Heart left ventricle (tissue), 16 donors: ENCODE measurements around the gene NTM. TPM values are rescaled to one million over a fixed set of nuclear protein-coding genes. Genes with fewer than 3 reads are reported as not detected.

Experiments
- ATAC-seq, 4 donors: fragments of 200-7000 bp; cut with Tn5 transposase; one replicate each; pipeline ENCODE4 v1.9.1; 2020 to 2022; ENCODE audit warnings: moderate library complexity in 4 of 4, mild to moderate bottlenecking in 3 of 4, moderate number of reproducible peaks in 1 of 4
- DNase-seq, 5 donors: peaks; one replicate each; pipeline ENCODE4 v3.0.0-alpha.2; 2020
- H3K27ac ChIP-seq, 12 donors: fragments of 200-600 bp; sonication (generic) in 4 of 12; one replicate each; pipeline versions ENCODE4 v1.5.0 to v1.8.0; 2016 to 2022; ENCODE audit warnings: mild to moderate bottlenecking in 2 of 12
- H3K27me3 ChIP-seq, 9 donors: fragments of 200-600 bp; sonication (generic) in 2 of 9; one replicate each; pipeline versions ENCODE4 v1.5.1 to v1.8.0; 2016 to 2022; ENCODE audit warnings: mild to moderate bottlenecking in 3 of 9
- H3K36me3 ChIP-seq, 9 donors: fragments of 200-600 bp; sonication (generic) in 2 of 9; one replicate each; pipeline versions ENCODE4 v1.5.0 to v1.8.0; 2018 to 2022; ENCODE audit warnings: mild to moderate bottlenecking in 2 of 9
- H3K4me1 ChIP-seq, 12 donors: fragments of 200-600 bp; sonication (generic) in 4 of 12; one replicate each; pipeline versions ENCODE4 v1.5.0 to v1.8.0; 2016 to 2022; ENCODE audit warnings: mild to moderate bottlenecking in 3 of 12
- H3K4me3 ChIP-seq, 12 donors: fragments of 200-600 bp; sonication (generic) in 4 of 12; one replicate each; pipeline versions ENCODE4 v1.5.0 to v1.8.0; 2017 to 2022; ENCODE audit warnings: mild to moderate bottlenecking in 9 of 12, moderate library complexity in 4 of 12
- H3K9me3 ChIP-seq, 12 donors: fragments of 200-600 bp; sonication (generic) in 4 of 12; one replicate each; pipeline versions ENCODE4 v1.5.0 to v1.8.0; 2016 to 2022; ENCODE audit warnings: mild to moderate bottlenecking in 1 of 12
- POLR2A ChIP-seq, 2 donors: fragments of 450-650 bp; IDR thresholded peaks; one replicate each; pipeline ENCODE4 v1.6.1; 2017; ENCODE audit warnings: antibody characterized with exemption in 2 of 2, mild to moderate bottlenecking in 2 of 2, moderate library complexity in 2 of 2
- WGBS, 4 donors: extraction: QIAGEN DNeasy Blood & Tissue Kit in 2 of 4; methylation state at CpG; one replicate each; pipeline versions ENCODE4 v1.1.5 to v1.1.7; 2013 to 2018; 5-methylcytosine and 5-hydroxymethylcytosine counted together
- intact Hi-C, 10 donors: fragments of 100-400 bp; cut with DNase I; formaldehyde crosslinking; loops; one replicate each; pipeline versions ENCODE4 v1.11.1 to v1.14.2; 2022
- polyA plus RNA-seq, 2 donors: library from polyadenylated mRNA; stranded (reverse); fragments of 200-250 nt; gene quantifications; one replicate each; pipeline ENCODE4 v1.2.3, GENCODE V29; 2013
- total RNA-seq, 9 donors: library from RNA; depleted of rRNA in 2 of 9; stranded (reverse); fragments of >200 nt in 2 of 9; fragmentation: NEBNext Ultra II Directional in 3 of 9; extraction: Animal tissue kit (Norgen Biotek cat#: 25700) in 3 of 9; gene quantifications; one replicate each; pipeline versions ENCODE4 v1.1.0 to v1.2.4, GENCODE V29; 2016 to 2023
- TF ChIP-seq, protein P1 (sequence below), 12 donors: fragments of 200-600 bp; sonication (generic) in 4 of 12; IDR thresholded peaks; one replicate each; pipeline versions ENCODE4 v1.5.0 to v1.8.0; 2018 to 2022; ENCODE audit warnings: antibody characterized with exemption in 12 of 12, mild to moderate bottlenecking in 5 of 12
- donor health status: ischemic (EF 13 %, LVEDD 7.1; RV severe dilation, severe dysfunction).
- donor health status: healthy with polysubstance abuse.
- donor health status: DM: no; HTN: yes; CAD: no.
- donor health status: DM: no; HTN: no; CAD: no.
- donor health status: ischemic (EF 25% LVEDD 6.9; RV normal size, moderate dysfunction).
- donor health status: ischemic (EF 25% LVEDD 5.7; RV mildly dilated, moderate dysfunction).
- donor health status: healthy.
- donor health status: DM: yes; HTN: yes; CAD: no.
- donor health status: ischemic (EF 35%, LVEDD 5.7; RV mildly dilated, moderate dysfunction).
- donor health status: nonischemic (EF 11% LVEDD 7.7; RV severe dilation, severe dysfunction).
- donor health status: DM: yes; HTN: yes; CAD: no.
- donor health status: PGD.
- donor health status: ischemic (EF 29% LVEDD 5.4; RV normal size, mild dysfunction).
- donor health status: nonischemic (EF 23%, LVEDD 6.1; RV moderate dilation, normal function).

Gene NTM
- total and polyA plus RNA-seq, 11 donors, result 0.40 to 7.7 (median 1.5) TPM

DNA sequence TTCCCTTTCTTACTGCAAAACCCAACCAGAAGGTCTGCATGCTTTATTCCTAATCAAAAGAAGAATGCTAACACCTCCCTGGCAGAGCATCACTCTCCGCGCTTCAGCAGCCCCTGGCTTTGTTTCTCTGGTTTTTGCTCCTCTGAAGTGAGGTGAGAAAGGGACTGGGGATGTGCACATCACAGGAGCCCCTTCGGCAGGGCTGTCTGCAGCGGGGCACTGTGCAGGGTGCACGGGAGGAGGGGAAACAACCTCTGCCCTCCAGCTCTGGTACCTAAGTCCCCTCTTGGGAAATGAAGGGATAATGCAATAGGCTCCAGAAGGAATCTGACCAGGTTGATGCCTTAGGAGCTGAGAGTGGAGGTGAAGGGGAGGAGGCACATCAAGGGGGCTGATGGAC, 312.7 kb downstream of the NTM start:
- 82 to 89% (median 84%) methylated on average over 5 of the region's 5 CpGs for WGBS, 4 donors
- TF ChIP-seq, protein P1, sequence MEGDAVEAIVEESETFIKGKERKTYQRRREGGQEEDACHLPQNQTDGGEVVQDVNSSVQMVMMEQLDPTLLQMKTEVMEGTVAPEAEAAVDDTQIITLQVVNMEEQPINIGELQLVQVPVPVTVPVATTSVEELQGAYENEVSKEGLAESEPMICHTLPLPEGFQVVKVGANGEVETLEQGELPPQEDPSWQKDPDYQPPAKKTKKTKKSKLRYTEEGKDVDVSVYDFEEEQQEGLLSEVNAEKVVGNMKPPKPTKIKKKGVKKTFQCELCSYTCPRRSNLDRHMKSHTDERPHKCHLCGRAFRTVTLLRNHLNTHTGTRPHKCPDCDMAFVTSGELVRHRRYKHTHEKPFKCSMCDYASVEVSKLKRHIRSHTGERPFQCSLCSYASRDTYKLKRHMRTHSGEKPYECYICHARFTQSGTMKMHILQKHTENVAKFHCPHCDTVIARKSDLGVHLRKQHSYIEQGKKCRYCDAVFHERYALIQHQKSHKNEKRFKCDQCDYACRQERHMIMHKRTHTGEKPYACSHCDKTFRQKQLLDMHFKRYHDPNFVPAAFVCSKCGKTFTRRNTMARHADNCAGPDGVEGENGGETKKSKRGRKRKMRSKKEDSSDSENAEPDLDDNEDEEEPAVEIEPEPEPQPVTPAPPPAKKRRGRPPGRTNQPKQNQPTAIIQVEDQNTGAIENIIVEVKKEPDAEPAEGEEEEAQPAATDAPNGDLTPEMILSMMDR (IDR thresholded peaks at IDR 0.05), result no peak
- TF ChIP-seq POLR2A (IDR thresholded peaks at IDR 0.05), result no peak
- H3K36me3 ChIP-seq, result no peaks in the 10 kb centered on the region
- no peak for DNase-seq
- intact Hi-C loops, result no loop called here
- H3K27ac ChIP-seq, result no peak overlapping the region
- ATAC-seq, result no peak
- no peak overlapping the region for H3K4me3 ChIP-seq
- no peaks in the 10 kb centered on the region for H3K9me3 ChIP-seq
- H3K27me3 ChIP-seq, result peaks cover 0 to 50% (median 7%) of the 10 kb centered on the region in 9 donors
- H3K4me1 ChIP-seq, result peaks cover 0 to 4% (median 0%) of the 10 kb centered on the region in 12 donors

DNA sequence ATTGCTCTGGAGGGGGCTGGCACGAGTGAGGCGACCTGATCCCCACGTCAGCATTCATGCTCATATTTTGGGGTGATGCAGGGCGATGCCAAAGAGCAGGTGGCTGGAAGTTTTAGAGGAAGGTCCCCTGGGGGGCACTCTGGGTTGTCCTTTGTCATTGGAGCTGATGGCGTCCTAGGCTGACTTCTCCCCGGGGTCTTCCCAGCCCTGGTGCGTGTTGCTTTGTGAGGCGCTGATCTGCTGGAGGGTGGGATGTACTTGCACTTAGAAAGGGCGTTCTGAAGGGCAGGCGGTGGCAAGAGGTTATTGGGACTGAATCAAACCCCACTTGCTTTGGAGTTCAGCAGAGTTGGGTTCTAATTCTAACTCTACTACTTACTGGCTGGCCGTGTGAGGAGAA, 313.3 kb downstream of the NTM start:
- Histone ChIP-seq H3K36me3 (no peaks in the 10 kb centered on the region), H3K4me1 (peaks cover 0 to 9% (median 0%) of the 10 kb centered on the region in 12 donors), H3K27ac (no peak overlapping the region), H3K9me3 (no peaks in the 10 kb centered on the region), H3K27me3 (peaks cover 0 to 55% (median 7%) of the 10 kb centered on the region in 9 donors), H3K4me3 (no peak overlapping the region)
- 71 to 85% (median 78%) methylated on average over 10 to 11 of the region's 11 CpGs for WGBS, 4 donors
- TF ChIP-seq, protein P1 (IDR thresholded peaks at IDR 0.05), result no peak
- TF ChIP-seq POLR2A (IDR thresholded peaks at IDR 0.05), result no peak
- no peak for ATAC-seq
- no peak for DNase-seq
- intact Hi-C loops, result no loop called here

DNA sequence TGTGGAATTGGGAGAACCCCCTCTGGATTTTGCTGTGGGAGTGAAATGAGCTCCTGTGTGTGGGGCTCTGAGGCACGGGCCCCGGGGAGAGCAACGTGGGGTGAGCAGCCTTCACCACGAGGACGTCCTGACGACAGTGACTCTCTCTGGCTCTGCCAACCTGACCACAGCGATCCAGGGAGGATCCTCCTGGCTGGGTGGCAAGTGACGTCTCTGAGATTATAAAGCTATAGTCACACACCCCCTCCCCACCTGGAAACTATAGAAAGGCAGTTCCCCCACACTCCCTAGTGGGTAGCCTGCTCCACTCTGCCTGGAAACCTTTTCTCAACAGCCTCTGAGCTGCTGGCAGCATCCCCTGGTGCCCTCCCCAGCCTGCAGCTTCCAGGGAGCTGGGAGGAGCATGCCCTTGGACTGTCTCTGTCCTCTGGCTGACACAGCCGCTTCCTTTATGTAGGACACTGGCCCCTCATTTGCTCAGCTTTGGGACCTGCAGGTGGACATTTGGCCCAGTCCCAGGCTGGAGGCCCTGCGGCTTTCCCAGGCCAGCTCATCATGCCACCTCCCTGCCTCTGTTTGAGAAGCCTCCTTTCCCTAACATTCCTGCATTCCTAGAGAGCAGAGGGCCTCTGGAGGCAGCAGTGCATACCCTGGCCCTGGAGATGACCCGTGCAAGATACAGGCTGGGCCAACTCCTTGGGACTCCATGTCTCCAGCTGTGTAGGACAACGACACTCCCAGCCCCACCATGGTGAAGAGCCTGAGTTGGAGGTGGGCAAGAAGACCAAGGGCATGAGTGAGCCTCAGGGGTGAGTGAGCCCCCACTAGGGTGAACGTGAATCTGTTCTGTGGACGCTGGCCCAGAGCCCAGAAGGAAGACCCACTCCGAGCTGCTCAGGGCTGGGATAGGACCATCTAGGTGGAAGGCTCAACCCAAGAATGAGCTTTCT, 314.0 kb downstream of the NTM start:
- Histone ChIP-seq H3K27ac (no peak overlapping the region), H3K4me1 (peaks cover 0 to 9% (median 0%) of the 10 kb centered on the region in 12 donors), H3K4me3 (no peak overlapping the region), H3K36me3 (no peaks in the 10 kb centered on the region), H3K9me3 (no peaks in the 10 kb centered on the region), H3K27me3 (peaks cover 0 to 60% (median 7%) of the 10 kb centered on the region in 9 donors)
- DNase-seq (no peak), ATAC-seq (no peak)
- intact Hi-C loops, result no loop called here
- 59 to 82% (median 73%) methylated on average over 10 to 15 of the region's 15 CpGs for WGBS, 4 donors
- TF ChIP-seq POLR2A (IDR thresholded peaks at IDR 0.05), result no peak
- TF ChIP-seq, protein P1 (IDR thresholded peaks at IDR 0.05), result no peak

DNA sequence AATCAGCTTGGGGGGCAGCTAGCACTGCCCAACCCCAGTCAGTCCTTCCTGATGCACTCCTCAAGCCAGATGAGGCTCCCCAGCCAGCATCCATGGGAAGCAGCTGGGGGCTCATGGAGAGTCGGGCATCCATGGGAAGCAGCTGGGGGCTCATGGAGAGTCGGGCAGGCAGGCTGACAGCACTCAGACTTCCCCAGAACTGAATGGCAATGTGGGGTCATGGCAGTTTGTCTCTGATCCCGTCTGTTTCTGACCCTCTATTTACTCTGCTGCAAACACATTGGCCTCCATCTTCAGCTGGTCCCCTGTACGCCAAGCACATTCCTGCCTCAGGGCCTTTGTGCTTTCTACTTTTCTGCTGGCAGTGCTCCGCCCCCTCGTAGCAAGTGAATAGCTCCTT, 314.8 kb downstream of the NTM start:
- intact Hi-C loops, result no loop called here
- Histone ChIP-seq H3K36me3 (no peaks in the 10 kb centered on the region), H3K9me3 (no peaks in the 10 kb centered on the region), H3K4me1 (peaks cover 0 to 9% (median 0%) of the 10 kb centered on the region in 12 donors), H3K27me3 (peaks cover 0 to 68% (median 7%) of the 10 kb centered on the region in 9 donors), H3K4me3 (no peak overlapping the region), H3K27ac (no peak overlapping the region)
- 84 to 94% (median 92%) methylated on average over 6 of the region's 6 CpGs for WGBS, 4 donors
- TF ChIP-seq POLR2A (IDR thresholded peaks at IDR 0.05), result no peak
- TF ChIP-seq, protein P1 (IDR thresholded peaks at IDR 0.05), result no peak
- no peak for DNase-seq
- ATAC-seq, result no peak
